Islet of Langerhans (tissue), 1 donor: ENCODE results near the gene CFAP299.

Source experiments
- FAIRE-seq: peaks from one replicate; lab custom pipeline; 2011; peaks lifted over from hg19 to GRCh38; lab: Jason Lieb, UNC

Gene CFAP299

DNA sequence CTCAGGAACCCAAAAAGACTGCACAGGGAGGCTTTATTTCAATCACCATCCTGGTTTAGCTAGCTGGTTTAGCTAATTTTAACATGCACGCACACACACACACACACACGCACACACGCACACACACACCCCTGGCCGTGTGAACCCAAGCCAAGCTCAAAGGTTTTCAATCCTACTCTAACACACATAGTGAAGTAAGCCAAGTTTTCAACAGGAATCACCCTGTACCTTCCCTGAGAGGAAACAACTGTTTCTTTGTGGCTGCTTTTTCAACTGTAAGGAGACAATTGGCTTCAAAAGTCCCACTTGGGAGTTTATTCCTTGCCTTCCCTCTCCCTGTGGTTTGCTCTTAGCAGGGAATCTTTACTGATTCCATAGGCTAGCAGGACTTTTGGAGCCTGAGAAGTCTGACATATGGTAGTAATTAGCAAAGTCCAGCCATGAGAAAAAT lies 596.1 kb downstream of the CFAP299 start:
- FAIRE-seq, result no peak

DNA sequence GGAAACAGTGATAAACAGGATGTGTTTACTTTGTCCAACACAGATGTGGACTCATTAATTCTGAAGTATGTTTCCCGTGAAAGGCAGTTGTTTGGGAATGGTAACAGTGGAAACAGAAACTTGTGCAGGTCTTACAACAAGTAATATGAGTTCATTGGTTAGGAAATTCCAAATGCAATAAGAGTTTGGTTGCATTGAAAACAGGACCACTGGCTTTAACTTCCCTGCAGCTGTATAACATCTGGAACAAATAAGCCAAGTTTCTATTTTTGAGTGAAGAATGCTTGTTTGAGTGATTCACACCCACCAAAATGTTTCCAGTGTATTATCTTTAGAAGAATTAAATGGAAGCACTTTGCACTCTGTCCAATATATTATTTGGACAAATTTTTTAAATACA lies 612.6 kb downstream of the CFAP299 start:
- no peak for FAIRE-seq

DNA sequence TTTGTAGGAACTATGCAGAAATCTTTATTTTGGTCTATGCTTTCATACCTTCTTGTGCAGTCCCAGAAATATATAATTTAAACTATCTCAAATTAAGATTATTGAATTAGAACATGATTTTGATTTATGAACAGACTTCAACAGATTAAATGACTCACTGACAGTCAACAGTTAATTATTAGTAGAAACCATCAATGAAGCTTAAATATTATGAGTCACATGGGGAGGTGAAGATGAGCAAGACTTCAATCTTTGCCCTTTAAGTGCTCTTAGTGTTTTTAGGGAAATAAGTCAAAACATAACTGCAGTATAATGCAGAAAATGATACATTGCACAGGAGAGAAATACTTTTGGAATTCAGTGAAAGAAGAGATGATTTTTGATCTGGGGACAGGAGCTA lies 613.5 kb downstream of the CFAP299 start:
- no peak for FAIRE-seq

DNA sequence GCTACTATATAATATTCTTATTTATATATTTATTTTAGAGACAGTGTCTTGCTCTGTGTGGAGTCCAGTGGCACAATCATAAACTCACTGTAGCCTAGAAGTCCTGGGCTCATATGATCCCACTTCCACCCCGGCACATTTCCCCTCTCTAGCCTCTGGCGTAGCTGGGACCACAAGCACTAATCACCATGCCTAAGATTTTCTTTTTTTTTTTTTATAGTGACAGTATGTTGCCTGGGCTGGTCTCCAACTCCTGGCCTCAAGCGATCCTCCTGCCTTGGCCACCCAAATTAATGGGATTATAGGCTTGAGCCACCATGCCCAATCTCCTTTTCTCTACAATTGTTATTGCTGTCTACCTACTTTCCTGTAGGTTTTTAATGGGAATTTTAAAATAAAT lies 620.9 kb downstream of the CFAP299 start:
- FAIRE-seq, result no peak

DNA sequence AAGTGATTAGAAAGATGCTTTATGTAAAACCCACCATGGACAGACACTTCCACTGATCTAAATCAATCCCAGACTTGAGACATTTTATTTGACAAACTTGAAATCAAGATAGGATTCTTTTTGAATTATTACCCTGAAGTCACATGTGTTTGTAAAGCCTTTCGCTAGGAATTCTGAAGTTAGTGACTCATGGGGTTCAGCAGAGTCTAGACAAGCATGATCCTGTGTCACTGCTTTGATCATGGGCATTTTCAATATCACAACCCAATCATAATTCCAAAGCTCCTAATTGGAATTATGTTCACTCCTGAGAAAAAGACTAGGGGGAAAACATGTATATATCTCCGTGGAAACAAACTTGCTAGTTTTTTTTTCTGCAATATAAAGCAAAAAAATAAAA lies 627.5 kb downstream of the CFAP299 start:
- no peak for FAIRE-seq

DNA sequence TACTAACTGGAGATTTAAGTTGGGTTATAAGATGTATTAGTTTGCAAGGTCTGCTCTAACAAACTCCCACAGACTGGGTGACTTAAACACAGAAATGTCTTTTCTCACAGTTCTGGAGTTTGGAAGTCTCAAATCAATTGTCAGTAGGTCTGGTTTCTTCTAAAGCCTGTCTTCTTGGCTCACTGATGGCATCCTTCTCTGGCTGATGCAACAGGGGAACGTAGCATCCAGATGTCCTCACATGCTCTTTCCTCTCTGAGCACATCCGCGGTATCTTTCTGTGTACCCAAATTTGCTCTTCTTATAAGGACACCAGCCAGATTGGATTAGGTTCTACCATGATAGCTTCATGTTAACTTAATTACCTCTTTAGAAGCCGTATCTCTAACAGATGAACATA lies 631.8 kb downstream of the CFAP299 start:
- FAIRE-seq, result no peak

DNA sequence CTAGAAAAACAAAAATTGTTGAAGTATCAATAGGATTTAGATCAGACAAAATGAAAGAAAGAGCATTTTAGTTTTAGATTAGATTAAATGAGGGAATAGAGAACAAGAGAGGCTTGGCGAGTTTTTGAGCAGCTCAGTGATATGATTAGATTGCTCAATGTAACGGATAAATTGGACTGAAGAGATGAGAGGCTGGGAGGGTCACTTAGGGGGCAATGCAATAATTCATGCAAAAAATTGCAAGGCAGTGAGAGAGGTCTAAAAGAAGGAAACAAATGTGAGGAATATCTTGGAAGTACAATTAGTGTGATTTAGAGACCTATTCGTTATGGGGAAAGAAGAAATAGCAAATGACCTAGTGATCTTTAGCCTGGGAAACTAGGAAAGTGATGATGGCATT lies 644.7 kb downstream of the CFAP299 start:
- FAIRE-seq, result no peak

DNA sequence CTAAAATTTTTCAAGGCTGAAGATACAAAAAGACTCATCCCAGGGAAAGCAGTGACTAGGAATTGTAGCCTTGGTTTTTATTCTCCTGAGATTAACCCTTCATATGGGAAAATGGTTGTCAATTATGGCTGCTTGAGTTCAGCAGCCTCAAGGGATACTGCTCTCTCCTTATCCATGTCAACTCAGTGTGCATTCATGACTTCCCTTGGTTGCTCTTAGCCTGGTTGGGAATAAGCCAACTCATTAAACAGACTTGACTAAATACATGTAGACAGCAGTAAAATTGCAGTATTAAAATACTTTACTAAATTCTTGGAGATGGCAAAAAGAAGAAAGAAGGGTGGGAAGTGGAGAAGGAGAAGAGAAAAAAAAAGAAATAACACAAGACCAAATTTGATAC lies 650.5 kb downstream of the CFAP299 start:
- FAIRE-seq, result no peak

DNA sequence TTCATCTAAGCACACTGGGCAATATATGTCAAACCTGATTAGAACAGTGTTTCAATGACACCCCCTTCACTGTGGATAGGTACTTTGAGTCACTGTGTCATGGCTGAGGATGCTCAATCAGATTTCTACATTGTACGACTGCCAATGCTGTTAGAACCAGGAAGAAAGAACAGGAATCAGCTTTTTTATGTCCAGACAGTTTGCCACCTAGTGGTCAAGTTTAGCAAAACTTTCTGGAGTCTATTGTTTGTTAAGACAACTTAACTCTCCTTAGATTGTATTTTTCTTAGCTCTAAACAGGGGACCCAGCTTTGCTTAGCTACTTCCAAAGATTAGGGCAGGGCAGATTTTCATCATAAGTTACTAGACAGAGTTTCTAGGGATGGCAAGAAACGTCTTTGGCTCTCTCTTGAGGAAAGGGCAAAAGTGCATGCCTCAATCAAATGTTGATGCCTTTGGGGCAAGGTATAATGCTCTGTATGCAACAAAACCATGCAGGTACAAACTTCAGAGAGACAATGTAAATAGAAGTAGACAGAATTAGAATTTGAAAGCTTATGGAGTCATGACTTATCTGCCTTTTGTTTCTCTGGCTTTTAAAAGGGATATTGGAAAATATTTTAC lies 654.5 kb downstream of the CFAP299 start:
- FAIRE-seq, result peak; percentile 98

DNA sequence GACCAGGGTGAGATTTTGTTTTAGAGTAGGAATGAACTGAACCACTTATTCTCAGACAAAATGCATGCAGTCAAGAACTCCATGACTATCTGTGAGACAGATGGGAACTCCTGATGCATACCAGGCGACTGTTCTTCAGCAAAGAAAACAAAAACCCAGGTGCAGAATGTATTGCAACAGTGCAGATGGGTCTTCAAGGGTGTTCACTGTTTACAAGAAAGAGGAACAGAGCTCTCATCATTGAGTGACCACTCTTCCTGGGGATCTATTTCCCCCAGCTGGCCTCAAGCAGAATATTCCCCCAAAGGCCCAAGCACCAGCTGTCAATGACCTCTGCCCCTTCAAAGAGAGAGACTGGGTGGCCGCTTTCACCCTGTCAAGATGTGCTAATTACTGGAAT lies 655.3 kb downstream of the CFAP299 start:
- no peak for FAIRE-seq

DNA sequence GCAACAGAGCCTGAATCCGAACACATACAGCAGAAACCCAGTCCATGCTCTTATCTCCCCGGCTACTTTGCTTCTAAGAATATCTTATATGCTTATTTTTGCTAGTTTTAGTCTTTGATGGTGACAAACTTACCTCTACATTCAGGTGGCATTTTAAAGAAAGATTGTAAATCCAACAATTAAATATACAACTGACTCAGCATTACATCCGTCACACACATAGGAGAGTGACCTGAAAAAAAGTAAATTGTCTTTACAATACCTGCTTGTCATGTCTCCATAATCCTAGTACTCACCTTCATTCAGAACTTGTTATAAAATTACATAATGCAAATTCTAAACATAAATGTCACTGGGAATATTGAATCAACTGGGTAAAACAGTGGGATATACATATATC lies 664.4 kb downstream of the CFAP299 start:
- no peak for FAIRE-seq

DNA sequence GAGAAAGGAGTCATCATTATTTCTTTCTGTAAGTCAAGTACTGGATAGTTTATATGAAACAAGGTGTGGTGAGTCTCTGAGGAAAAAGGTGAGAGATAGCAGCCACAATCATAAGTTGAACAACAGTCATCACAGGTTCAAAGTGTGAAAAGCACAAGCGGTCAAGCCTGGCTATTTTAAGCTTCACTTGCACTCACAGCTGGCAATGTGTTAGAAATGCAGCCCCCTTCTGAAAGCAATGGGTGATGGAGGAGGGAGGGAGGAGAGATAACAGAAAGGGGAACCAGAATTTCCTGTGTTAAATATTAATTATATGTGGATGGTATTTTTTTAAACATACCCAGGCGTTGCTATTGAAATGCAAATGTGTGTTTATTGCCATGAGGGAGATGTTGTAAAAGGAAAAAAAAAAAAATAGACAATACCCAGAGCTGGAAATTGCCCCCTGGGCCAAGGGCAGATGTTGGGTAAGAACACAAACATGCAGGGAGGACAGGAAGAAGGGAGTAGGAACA lies 668.1 kb downstream of the CFAP299 start:
- no peak for FAIRE-seq

DNA sequence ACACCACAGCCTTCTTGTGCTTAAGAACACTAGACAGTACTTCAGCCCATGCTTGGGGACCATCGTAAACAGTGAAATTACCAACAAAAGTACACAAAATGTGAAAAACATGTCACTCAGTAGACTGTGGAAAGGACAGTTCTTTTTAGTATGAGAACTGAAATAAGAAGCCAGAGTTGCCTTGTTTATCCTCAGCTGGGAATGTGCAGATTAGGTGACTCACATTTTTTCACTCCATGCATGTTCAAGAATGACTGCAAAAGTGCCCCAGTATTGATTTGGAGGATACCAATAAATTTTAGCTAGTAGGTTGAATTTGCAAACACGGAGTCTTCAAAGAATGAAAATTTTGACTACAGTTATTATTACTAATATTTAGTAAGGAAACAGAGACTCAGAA lies 671.9 kb downstream of the CFAP299 start:
- FAIRE-seq, result no peak
